Immature natural killer cell (primary cell): ENCODE data around the gene EXOC1L. TPM values are rescaled to one million over a fixed set of nuclear protein-coding genes. Genes with fewer than 3 reads are reported as not detected.
"Not testable (repeated sequence)": the region's sequence is repeated elsewhere in the genome, so short reads cannot be mapped to it uniquely, and the experiment has no call there.

Source experiments
- DNase-seq, 3 donors: peaks; one replicate each; pipeline ENCODE4 v3.0.0; 2022; ENCODE audit warnings: mixed read lengths in 1 of 3
- H3K27ac Mint-ChIP-seq, 6 donors: one replicate each; pipeline ENCODE4 v1.8.0; 2020; ENCODE audit warnings: mixed read lengths in 6 of 6, mild to moderate bottlenecking in 5 of 6, inconsistent platforms in 4 of 6, moderate library complexity in 3 of 6
- H3K27me3 Mint-ChIP-seq, 3 donors: one replicate each; pipeline ENCODE4 v1.8.0; 2020 to 2021; ENCODE audit warnings: low read depth in 3 of 3, mild to moderate bottlenecking in 3 of 3, mixed read lengths in 3 of 3, moderate library complexity in 3 of 3, inconsistent platforms in 1 of 3
- H3K36me3 Mint-ChIP-seq, 3 donors: one replicate each; pipeline ENCODE4 v1.8.0; 2020; ENCODE audit warnings: mixed read lengths in 3 of 3, inconsistent platforms in 2 of 3, mild to moderate bottlenecking in 2 of 3
- H3K4me1 Mint-ChIP-seq, 2 donors: one replicate each; pipeline ENCODE4 v1.8.0; 2020; ENCODE audit warnings: inconsistent platforms in 2 of 2, mild to moderate bottlenecking in 2 of 2, mixed read lengths in 2 of 2, moderate library complexity in 1 of 2
- H3K4me3 Mint-ChIP-seq, 5 donors: one replicate each; pipeline ENCODE4 v1.8.0; 2020; ENCODE audit warnings: mild to moderate bottlenecking in 5 of 5, mixed read lengths in 5 of 5, inconsistent platforms in 3 of 5, moderate library complexity in 3 of 5
- H3K9me3 Mint-ChIP-seq, 6 donors: one replicate each; pipeline ENCODE4 v1.8.0; 2020; ENCODE audit warnings: mild to moderate bottlenecking in 6 of 6, mixed read lengths in 6 of 6, inconsistent platforms in 4 of 6, moderate library complexity in 3 of 6
- polyA plus RNA-seq, 3 donors: library from polyadenylated mRNA; unstranded; fragments of 300-500 nt; fragmentation: Illumina TruSeq; gene quantifications; one replicate each; pipeline ENCODE4 v1.2.3, GENCODE V29; 2021

Gene EXOC1L
- polyA plus RNA-seq, 3 donors from 2014 or later, result 0.59 to 0.62 TPM; not detected in 1

GRCh38 chr4:55817691-55818090 lies 1.9 kb upstream of the EXOC1L start:
- DNase-seq, result no peak
- no peak overlapping the region for H3K4me3 Mint-ChIP-seq
- no peak overlapping the region for H3K27ac Mint-ChIP-seq
- no peaks in the 10 kb centered on the region for H3K36me3 Mint-ChIP-seq
- no peaks in the 10 kb centered on the region for H3K9me3 Mint-ChIP-seq
- H3K4me1 Mint-ChIP-seq, result peaks cover 2 to 6% of the 10 kb centered on the region in 2 donors
- H3K27me3 Mint-ChIP-seq, result peaks cover 8 to 11% (median 11%) of the 10 kb centered on the region in 3 donors

- H3K36me3 Mint-ChIP-seq, result no peaks in the 10 kb centered on the region
- H3K27me3 Mint-ChIP-seq, result peaks cover 10 to 16% (median 11%) of the 10 kb centered on the region in 3 donors
- H3K27ac Mint-ChIP-seq, result no peak overlapping the region
- DNase-seq, result no peak
- no peak overlapping the region for H3K4me3 Mint-ChIP-seq
- H3K9me3 Mint-ChIP-seq, result no peaks in the 10 kb centered on the region
- H3K4me1 Mint-ChIP-seq, result peaks cover 2 to 6% of the 10 kb centered on the region in 2 donors
Observed at GRCh38 chr4:55820279-55820678, 689 bp downstream of the EXOC1L start.

GRCh38 chr4:55822329-55822728 lies 2.7 kb downstream of the EXOC1L start:
- Mint-ChIP-seq H3K36me3 (no peaks in the 10 kb centered on the region), H3K4me1 (peaks cover 2 to 6% of the 10 kb centered on the region in 2 donors), H3K27me3 (peaks cover 10 to 13% (median 11%) of the 10 kb centered on the region in 3 donors), H3K4me3 (no peak overlapping the region), H3K9me3 (no peaks in the 10 kb centered on the region), H3K27ac (no peak overlapping the region)
- DNase-seq, result no peak

- Mint-ChIP-seq H3K4me3 (no peak overlapping the region), H3K36me3 (no peaks in the 10 kb centered on the region), H3K9me3 (no peaks in the 10 kb centered on the region), H3K4me1 (peaks cover 0 to 2% of the 10 kb centered on the region in 2 donors), H3K27ac (no peak overlapping the region), H3K27me3 (peaks cover 5 to 7% (median 7%) of the 10 kb centered on the region in 3 donors)
- no peak for DNase-seq
Observed at GRCh38 chr4:55824865-55825264, 5.3 kb downstream of the EXOC1L start.

- no peak for DNase-seq
- H3K27me3 Mint-ChIP-seq, result peaks cover 0 to 7% (median 3%) of the 10 kb centered on the region in 3 donors
- peaks cover 0 to 2% (median 0%) of the 10 kb centered on the region in 6 donors for H3K9me3 Mint-ChIP-seq
- no peak overlapping the region for H3K4me3 Mint-ChIP-seq
- no peaks in the 10 kb centered on the region for H3K4me1 Mint-ChIP-seq
- H3K36me3 Mint-ChIP-seq, result no peaks in the 10 kb centered on the region
- no peak overlapping the region for H3K27ac Mint-ChIP-seq
Observed at GRCh38 chr4:55826986-55827385, 7.4 kb downstream of the EXOC1L start.

- Mint-ChIP-seq H3K4me3 (no peak overlapping the region), H3K9me3 (peaks cover 0 to 2% (median 0%) of the 10 kb centered on the region in 6 donors), H3K27me3 (peaks cover 0 to 7% (median 3%) of the 10 kb centered on the region in 3 donors), H3K4me1 (no peaks in the 10 kb centered on the region), H3K36me3 (no peaks in the 10 kb centered on the region), H3K27ac (no peak overlapping the region)
- DNase-seq, result no peak
Observed at GRCh38 chr4:55827582-55827981, 8.0 kb downstream of the EXOC1L start.

GRCh38 chr4:55830048-55830447 lies 10.5 kb downstream of the EXOC1L start:
- Mint-ChIP-seq H3K4me3 (no peak overlapping the region), H3K27ac (no peak overlapping the region), H3K9me3 (peaks cover 0 to 4% (median 0%) of the 10 kb centered on the region in 6 donors), H3K27me3 (peaks cover 1 to 5% (median 4%) of the 10 kb centered on the region in 3 donors), H3K4me1 (no peaks in the 10 kb centered on the region), H3K36me3 (no peaks in the 10 kb centered on the region)
- no peak for DNase-seq

GRCh38 chr4:55830716-55831115 lies 11.1 kb downstream of the EXOC1L start:
- H3K4me1 Mint-ChIP-seq, result no peaks in the 10 kb centered on the region
- peaks cover 0 to 10% (median 3%) of the 10 kb centered on the region in 6 donors for H3K9me3 Mint-ChIP-seq
- H3K4me3 Mint-ChIP-seq, result no peak overlapping the region
- no peak for DNase-seq
- peaks cover 4 to 6% (median 5%) of the 10 kb centered on the region in 3 donors for H3K27me3 Mint-ChIP-seq
- H3K27ac Mint-ChIP-seq, result no peak overlapping the region
- H3K36me3 Mint-ChIP-seq, result no peaks in the 10 kb centered on the region

GRCh38 chr4:55834086-55834795 lies 14.7 kb downstream of the EXOC1L start:
- Mint-ChIP-seq H3K36me3 (no peaks in the 10 kb centered on the region), H3K27ac (no peak overlapping the region), H3K9me3 (peaks cover 4 to 28% (median 10%) of the 10 kb centered on the region in 6 donors), H3K4me3 (no peak overlapping the region), H3K27me3 (peaks cover 2 to 6% (median 5%) of the 10 kb centered on the region in 3 donors), H3K4me1 (no peaks in the 10 kb centered on the region)
- no peak for DNase-seq

- Mint-ChIP-seq H3K4me3 (no peak overlapping the region), H3K36me3 (no peaks in the 10 kb centered on the region), H3K27ac (no peak overlapping the region), H3K9me3 (peaks cover 3 to 28% (median 10%) of the 10 kb centered on the region in 6 donors), H3K27me3 (peaks cover 2 to 9% (median 5%) of the 10 kb centered on the region in 3 donors), H3K4me1 (no peaks in the 10 kb centered on the region)
- no peak for DNase-seq
Observed at GRCh38 chr4:55837903-55838302, 18.3 kb downstream of the EXOC1L start.

GRCh38 chr4:55838356-55838755 lies 18.8 kb downstream of the EXOC1L start:
- Mint-ChIP-seq H3K4me1 (no peaks in the 10 kb centered on the region), H3K36me3 (no peaks in the 10 kb centered on the region), H3K4me3 (no peak overlapping the region), H3K27me3 (peaks cover 2 to 9% (median 5%) of the 10 kb centered on the region in 3 donors), H3K27ac (no peak overlapping the region), H3K9me3 (peaks cover 4 to 28% (median 10%) of the 10 kb centered on the region in 6 donors)
- no peak for DNase-seq

GRCh38 chr4:55838952-55839351 lies 19.4 kb downstream of the EXOC1L start:
- Mint-ChIP-seq H3K36me3 (no peaks in the 10 kb centered on the region), H3K9me3 (peaks cover 4 to 28% (median 10%) of the 10 kb centered on the region in 6 donors), H3K4me3 (no peak overlapping the region), H3K4me1 (no peaks in the 10 kb centered on the region), H3K27me3 (peaks cover 5 to 8% (median 6%) of the 10 kb centered on the region in 3 donors), H3K27ac (no peak overlapping the region)
- no peak for DNase-seq

- Mint-ChIP-seq H3K4me1 (no peaks in the 10 kb centered on the region), H3K9me3 (peaks cover 1 to 16% (median 10%) of the 10 kb centered on the region in 6 donors), H3K27ac (no peak overlapping the region), H3K36me3 (no peaks in the 10 kb centered on the region), H3K27me3 (peaks cover 1 to 5% (median 4%) of the 10 kb centered on the region in 3 donors), H3K4me3 (no peak overlapping the region)
- DNase-seq, result no peak
Observed at GRCh38 chr4:55840956-55841355, 21.4 kb downstream of the EXOC1L start.

- DNase-seq, H3K4me3 Mint-ChIP-seq, H3K4me1 Mint-ChIP-seq, H3K27ac Mint-ChIP-seq, H3K27me3 Mint-ChIP-seq, H3K36me3 Mint-ChIP-seq: not testable (repeated sequence)
- H3K9me3 Mint-ChIP-seq, result peaks cover 0 to 11% (median 8%) of the 10 kb centered on the region in 6 donors
Observed at GRCh38 chr4:55841373-55842239, 22.0 kb downstream of the EXOC1L start.
